Left lobe of liver (tissue), 2 donors: Measurements from ENCODE around the gene SLC22A3. TPM values are rescaled to one million over a fixed set of nuclear protein-coding genes. Genes with fewer than 3 reads are reported as not detected.

ENCODE experiments used
- ATAC-seq: fragments of 200-7000 bp; cut with Tn5 transposase; one replicate; pipeline ENCODE4 v1.9.1; 2020; ENCODE audit warnings: mild to moderate bottlenecking, moderate library complexity
- DNase-seq: peaks from one replicate; pipeline ENCODE4 v3.0.0-alpha.2; 2020; ENCODE audit warnings: low spot score
- total RNA-seq: library from RNA; stranded (reverse); gene quantifications from one replicate; pipeline ENCODE4 v1.2.1, GENCODE V29; 2021
- donor health status: DM: no; HTN: no; CAD: no; lungs with moderate emphysema.
- donor health status: DM: no; HTN: yes; CAD: no.

Gene SLC22A3
- total RNA-seq, 1 donor from 2014 or later, result 34.5 TPM

- DNase-seq (no peak), ATAC-seq (no peak)
Measured at GRCh38 chr6:160477901-160478300, 129.7 kb downstream of the SLC22A3 start.

DNA sequence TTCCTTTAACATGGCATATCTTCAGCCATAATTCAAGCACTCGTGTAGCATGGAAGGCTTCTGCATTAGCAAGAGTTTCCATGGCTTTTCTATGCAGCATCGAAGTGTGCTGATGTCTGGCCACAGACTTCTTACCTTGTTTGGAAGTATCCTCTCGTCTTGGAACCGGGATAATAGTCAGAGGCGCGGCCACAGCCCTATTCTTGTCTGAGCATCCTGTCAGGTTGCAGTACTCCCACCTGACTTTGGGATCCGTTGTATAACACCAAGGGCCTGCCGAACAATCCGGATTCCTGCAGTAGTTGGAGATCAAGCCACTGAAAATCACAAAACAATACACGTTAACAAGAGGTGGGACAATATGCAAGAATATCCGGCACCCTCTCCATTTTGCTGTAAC lies 138.9 kb downstream of the SLC22A3 start:
- DNase-seq (no peak), ATAC-seq (no peak)

DNA sequence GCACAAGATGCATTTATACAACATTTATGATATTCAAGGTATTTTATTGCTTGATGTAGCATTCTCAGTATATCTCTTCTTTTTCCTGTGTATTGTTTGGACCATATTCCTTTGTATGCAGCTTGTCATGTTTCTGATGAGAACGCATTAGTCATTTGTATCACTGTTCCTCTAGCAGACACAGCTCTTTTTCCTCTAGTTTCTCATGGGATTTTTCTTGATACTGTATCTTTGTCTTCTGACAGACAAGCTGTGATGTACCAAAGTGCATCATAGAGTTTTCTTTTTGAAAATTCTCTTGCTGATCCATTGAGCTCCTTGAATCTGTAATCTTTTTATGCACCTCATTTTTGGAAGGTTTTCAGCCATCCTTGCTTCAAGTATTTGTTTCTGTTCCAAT lies 140.9 kb downstream of the SLC22A3 start:
- ATAC-seq, result no peak
- no peak for DNase-seq

DNA sequence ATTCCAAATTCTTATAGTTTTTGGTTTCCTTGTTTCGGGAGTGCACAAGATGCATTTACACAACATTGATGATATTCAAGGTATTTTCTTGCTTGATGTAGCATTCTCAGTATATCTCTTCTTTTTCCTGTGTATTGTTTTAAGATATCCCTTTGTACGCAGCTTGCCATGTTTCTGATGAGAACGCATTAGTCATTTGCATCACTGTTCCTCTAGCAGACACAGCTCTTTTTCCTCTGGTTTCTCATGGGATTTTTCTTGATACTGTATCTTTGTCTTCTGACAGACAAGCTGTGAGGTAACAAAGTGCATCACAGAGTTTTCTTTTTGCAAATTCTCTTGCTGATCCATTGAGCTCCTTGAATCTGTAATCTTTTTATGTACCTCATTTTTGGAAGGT lies 146.4 kb downstream of the SLC22A3 start:
- ATAC-seq (no peak), DNase-seq (no peak)

- ATAC-seq, result no peak
- no peak for DNase-seq
Measured at GRCh38 chr6:160500639-160501038, 152.5 kb downstream of the SLC22A3 start.

Other genes with a start within 250 kb of the SLC22A3 start
- 1,378 TPM for gene SLC22A1, start 226.6 kb upstream of the SLC22A3 start, total RNA-seq
- gene SLC22A2, start 89.6 kb upstream of the SLC22A3 start, total RNA-seq, result not detected